CD4-positive, alpha-beta T cell (primary cell): ENCODE measurements around the gene SLC39A9. TPM values are rescaled to one million over a fixed set of nuclear protein-coding genes. Genes with fewer than 3 reads are reported as not detected.

ENCODE experiments used
- ATAC-seq: fragments of 200-7000 bp; cut with Tn5 transposase; one replicate; pipeline ENCODE4 v1.10.0; 2022; ENCODE audit warnings: mild to moderate bottlenecking; ENCODE audit not compliant: poor library complexity
- CTCF ChIA-PET: fragments of 350-600 bp; sonication (Branson Sonifier 250); formaldehyde crosslinking; loops from one replicate; lab custom pipeline; 2021; ENCODE audit warnings: antibody characterized with exemption, inconsistent platforms; lab: Charles Lee
- POLR2A ChIA-PET: fragments of 350-600 bp; sonication (Branson Sonifier 250); formaldehyde crosslinking; loops from one replicate; lab custom pipeline; 2021; ENCODE audit warnings: antibody characterized with exemption, inconsistent platforms; lab: Charles Lee
- DNase-seq, 14 experiments: peaks; one replicate each; pipeline ENCODE4 v3.0.0-alpha.2; 2013 to 2020; ENCODE audit warnings: mixed read lengths in 2 of 14
- H3K27ac ChIP-seq, 2 donors: one replicate each; pipeline versions ENCODE4 v1.5.1 to v1.7.0; 2013; ENCODE audit warnings: low read length in 2 of 2, low read depth in 1 of 2, mild to moderate bottlenecking in 1 of 2
- H3K27me3 ChIP-seq, 2 experiments: 1 replicate in 1 of 2; 2 replicates in 1 of 2; pipeline versions ENCODE4 v1.6.1 to v1.7.0; 2013; ENCODE audit warnings: low read length in 2 of 2, control low read depth in 1 of 2, mild to moderate bottlenecking in 1 of 2, moderate library complexity in 1 of 2; ENCODE audit not compliant: insufficient read depth in 2 of 2, control insufficient read depth in 1 of 2
- H3K36me3 ChIP-seq: one replicate; pipeline ENCODE4 v1.6.1; 2013; ENCODE audit warnings: low read length, control low read depth; ENCODE audit not compliant: insufficient read depth
- H3K4me1 ChIP-seq: one replicate; pipeline ENCODE4 v1.6.1; 2013; ENCODE audit warnings: low read length, control low read depth; ENCODE audit not compliant: insufficient read depth
- H3K4me3 ChIP-seq: one replicate; pipeline ENCODE4 v1.5.1; 2013; ENCODE audit warnings: mild to moderate bottlenecking, low read length, moderate library complexity
- H3K9me3 ChIP-seq, 2 experiments: 1 replicate in 1 of 2; 2 replicates in 1 of 2; pipeline versions ENCODE4 v1.6.1 to v1.7.0; 2013; ENCODE audit warnings: low read length in 2 of 2, mild to moderate bottlenecking in 2 of 2, control low read depth in 1 of 2, moderate library complexity in 1 of 2; ENCODE audit not compliant: control insufficient read depth in 1 of 2, insufficient read depth in 1 of 2
- H3K27ac Mint-ChIP-seq: one replicate; pipeline ENCODE4 v1.8.0; 2020; ENCODE audit warnings: mixed read lengths
- H3K27me3 Mint-ChIP-seq: one replicate; pipeline ENCODE4 v1.8.0; 2021; ENCODE audit warnings: mixed read lengths
- H3K36me3 Mint-ChIP-seq: one replicate; pipeline ENCODE4 v1.8.0; 2021; ENCODE audit warnings: low read depth, mixed read lengths
- H3K4me1 Mint-ChIP-seq: one replicate; pipeline ENCODE4 v1.8.0; 2021; ENCODE audit warnings: low read depth, mixed read lengths
- H3K4me3 Mint-ChIP-seq: one replicate; pipeline ENCODE4 v1.8.0; 2020; ENCODE audit warnings: mild to moderate bottlenecking, mixed read lengths
- H3K9me3 Mint-ChIP-seq: one replicate; pipeline ENCODE4 v1.8.0; 2020; ENCODE audit warnings: mixed read lengths
- CTCF ChIP-seq: fragments of 200-600 bp; IDR thresholded peaks from one replicate; pipeline ENCODE4 v1.8.0; 2022; ENCODE audit warnings: antibody characterized with exemption, mild to moderate bottlenecking
- intact Hi-C, 2 experiments: fragments of 100-400 bp; cut with DNase I in 1 of 2; cut with micrococcal nuclease in 1 of 2; formaldehyde crosslinking; loops; one replicate each; pipeline versions ENCODE4 v1.15.1 to v1.9.0; 2023 to 2025; cut with DNase I, micrococcal nuclease
- total RNA-seq, 174 experiments: library from RNA in 2 of 174; stranded (reverse) in 2 of 174; gene quantifications; one replicate each; pipeline ENCODE4 v1.2.3 and lab custom pipeline; 2021 to 2026

SLC39A9 gene
- total RNA-seq, 2 experiments from 2014 or later: 19.5 to 20.5 TPM

DNA sequence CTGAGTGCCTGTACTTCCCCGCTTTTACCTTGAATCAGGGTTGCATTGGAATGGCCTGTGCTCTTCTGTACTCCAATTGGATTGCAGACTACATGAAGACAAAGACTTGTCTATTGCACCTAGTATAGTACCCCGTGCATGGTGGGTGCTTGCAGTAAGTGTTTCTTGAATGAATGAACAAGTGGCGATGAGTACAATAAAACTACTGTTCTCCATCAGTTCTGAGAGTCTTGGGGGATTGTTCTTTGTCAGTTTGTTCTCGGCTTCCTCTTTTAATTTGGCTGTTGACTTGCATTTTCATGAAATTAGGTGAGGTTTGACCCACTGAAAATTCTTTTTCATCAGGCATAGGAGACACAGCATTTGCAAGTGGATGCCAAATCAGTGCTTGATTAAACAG is 34.5 kb upstream of the SLC39A9 start:
- H3K36me3 ChIP-seq: no peaks in the 10 kb centered on the region
- no peaks in the 10 kb centered on the region for H3K4me1 ChIP-seq
- H3K9me3 ChIP-seq: no peaks in the 10 kb centered on the region
- no peak for TF ChIP-seq CTCF
- H3K27me3 Mint-ChIP-seq: no peaks in the 10 kb centered on the region
- H3K27ac ChIP-seq: no peak overlapping the region
- no peak for DNase-seq
- H3K36me3 Mint-ChIP-seq: no peaks in the 10 kb centered on the region
- no peak overlapping the region for H3K4me3 Mint-ChIP-seq
- no peaks in the 10 kb centered on the region for H3K4me1 Mint-ChIP-seq
- ATAC-seq: no peak
- H3K27ac Mint-ChIP-seq: no peak overlapping the region
- ChIA-PET CTCF (no interaction called here), POLR2A (no interaction called here)
- no peak overlapping the region for H3K4me3 ChIP-seq
- H3K9me3 Mint-ChIP-seq: no peaks in the 10 kb centered on the region
- intact Hi-C loops: no loop called here
- H3K27me3 ChIP-seq: no peaks in the 10 kb centered on the region

- CTCF ChIA-PET: interaction anchor here (0.9 kb wide), 1 partner anchor 19 kb away, joined by 4 read pairs; no protein-coding TSS in a partner anchor
- H3K27me3 ChIP-seq: no peaks in the 10 kb centered on the region
- no peak overlapping the region for H3K27ac Mint-ChIP-seq
- no peaks in the 10 kb centered on the region for H3K27me3 Mint-ChIP-seq
- H3K4me3 Mint-ChIP-seq: no peak overlapping the region
- H3K4me1 ChIP-seq: no peaks in the 10 kb centered on the region
- H3K9me3 ChIP-seq: no peaks in the 10 kb centered on the region
- H3K4me3 ChIP-seq: no peak overlapping the region
- DNase-seq (no peak), ATAC-seq (no peak)
- no peaks in the 10 kb centered on the region for H3K36me3 Mint-ChIP-seq
- POLR2A ChIA-PET: no interaction called here
- no peak overlapping the region for H3K27ac ChIP-seq
- H3K9me3 Mint-ChIP-seq: no peaks in the 10 kb centered on the region
- no peaks in the 10 kb centered on the region for H3K4me1 Mint-ChIP-seq
- intact Hi-C loops: no loop called here
- no peak for TF ChIP-seq CTCF
- H3K36me3 ChIP-seq: no peaks in the 10 kb centered on the region
Measured at GRCh38 chr14:69364378-69364777, 34.1 kb upstream of the SLC39A9 start.

DNA sequence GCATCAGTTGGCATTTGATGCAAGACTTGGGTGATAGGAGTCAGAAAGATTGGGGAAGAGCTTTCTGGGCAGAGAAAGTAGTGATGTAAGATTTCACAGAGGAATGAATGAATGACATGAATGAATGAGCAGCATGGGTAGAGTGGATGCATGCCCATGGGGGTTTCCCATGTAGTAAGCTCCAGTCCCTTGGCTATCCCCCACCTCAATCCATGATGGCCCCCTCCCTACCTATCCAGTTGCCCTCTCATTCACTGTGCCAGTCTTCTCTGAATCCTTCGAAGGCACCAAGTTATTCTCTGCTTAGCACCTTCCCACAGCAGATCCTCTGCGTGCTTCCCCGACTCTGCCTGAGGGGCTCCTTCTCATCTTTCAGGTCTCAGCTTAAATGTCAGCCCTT is 32.4 kb upstream of the SLC39A9 start:
- Mint-ChIP-seq H3K27ac (no peak overlapping the region), H3K27me3 (no peaks in the 10 kb centered on the region), H3K36me3 (no peaks in the 10 kb centered on the region), H3K4me1 (no peaks in the 10 kb centered on the region), H3K9me3 (no peaks in the 10 kb centered on the region), H3K4me3 (no peak overlapping the region)
- Histone ChIP-seq H3K4me3 (no peak overlapping the region), H3K27me3 (no peaks in the 10 kb centered on the region), H3K27ac (no peak overlapping the region), H3K9me3 (no peaks in the 10 kb centered on the region), H3K4me1 (no peaks in the 10 kb centered on the region), H3K36me3 (no peaks in the 10 kb centered on the region)
- DNase-seq (no peak), ATAC-seq (no peak)
- ChIA-PET POLR2A (no interaction called here), CTCF (no interaction called here)
- TF ChIP-seq CTCF: no peak
- intact Hi-C loops: no loop called here
